Activated CD4-positive, alpha-beta T cell treated with anti-CD3 and anti-CD28 coated beads for 1 hour (primary cell): Measurements from ENCODE around the gene ANXA8L1.
"Not testable (repeated sequence)": the region's sequence is repeated elsewhere in the genome, so short reads cannot be mapped to it uniquely, and the experiment has no call there.

Experiments used
- DNase-seq: peaks from one replicate; pipeline ENCODE4 v3.0.0-alpha.2; 2020

ANXA8L1 gene

GRCh38 chr10:46375406-46375805, at the start of gene ANXA8L1:
ANXA8L1 (plus strand) TSS chr10:46375776; CDS start chr10:46375852, 76 bp downstream.
- DNase-seq = not testable (repeated sequence)

GRCh38 chr10:46326066-46326465, 49.5 kb upstream of the ANXA8L1 start:
- no peak for DNase-seq

- no peak for DNase-seq
Measured at GRCh38 chr10:46326971-46327370, 48.6 kb upstream of the ANXA8L1 start.

- no peak for DNase-seq
Measured at GRCh38 chr10:46327685-46328084, 47.9 kb upstream of the ANXA8L1 start.

GRCh38 chr10:46328853-46329689, 46.5 kb upstream of the ANXA8L1 start:
- DNase-seq = no peak

- DNase-seq = no peak
Measured at GRCh38 chr10:46329690-46330016, 45.9 kb upstream of the ANXA8L1 start.

- no peak for DNase-seq
Measured at GRCh38 chr10:46330894-46331293, 44.7 kb upstream of the ANXA8L1 start.

- not testable (repeated sequence) for DNase-seq
Measured at GRCh38 chr10:46365484-46365883, 10.1 kb upstream of the ANXA8L1 start.

- not testable (repeated sequence) for DNase-seq
Measured at GRCh38 chr10:46367209-46367608, 8.4 kb upstream of the ANXA8L1 start.

GRCh38 chr10:46367666-46368240, 7.8 kb upstream of the ANXA8L1 start:
- not testable (repeated sequence) for DNase-seq

- not testable (repeated sequence) for DNase-seq
Measured at GRCh38 chr10:46368956-46369355, 6.6 kb upstream of the ANXA8L1 start.

GRCh38 chr10:46374410-46374809, 1.2 kb upstream of the ANXA8L1 start:
- DNase-seq = not testable (repeated sequence)

GRCh38 chr10:46377022-46377421, 1.4 kb downstream of the ANXA8L1 start:
- not testable (repeated sequence) for DNase-seq

- not testable (repeated sequence) for DNase-seq
Measured at GRCh38 chr10:46377651-46378050, 2.1 kb downstream of the ANXA8L1 start.

GRCh38 chr10:46378108-46378507, 2.5 kb downstream of the ANXA8L1 start:
- DNase-seq = not testable (repeated sequence)

GRCh38 chr10:46379233-46379848, 3.8 kb downstream of the ANXA8L1 start:
- not testable (repeated sequence) for DNase-seq

- DNase-seq = not testable (repeated sequence)
Measured at GRCh38 chr10:46385858-46386257, 10.3 kb downstream of the ANXA8L1 start.

GRCh38 chr10:46386694-46387093, 11.1 kb downstream of the ANXA8L1 start:
- DNase-seq = not testable (repeated sequence)

- DNase-seq = not testable (repeated sequence)
Measured at GRCh38 chr10:46387309-46387902, 11.8 kb downstream of the ANXA8L1 start.

- DNase-seq = not testable (repeated sequence)
Measured at GRCh38 chr10:46391422-46391821, 15.8 kb downstream of the ANXA8L1 start.

GRCh38 chr10:46396441-46397279, 21.1 kb downstream of the ANXA8L1 start:
- DNase-seq = not testable (repeated sequence)

- not testable (repeated sequence) for DNase-seq
Measured at GRCh38 chr10:46397767-46398166, 22.2 kb downstream of the ANXA8L1 start.
